Right renal pelvis (tissue), 4 donors: ENCODE results near the gene KIF5B. TPM values are rescaled to one million over a fixed set of nuclear protein-coding genes. Genes with fewer than 3 reads are reported as not detected.
A peak's percentile ranks its signal among the peaks of the same experiment; 100 is the strongest.
"Not testable (repeated sequence)": the region's sequence is repeated elsewhere in the genome, so short reads cannot be mapped to it uniquely, and the experiment has no call there.

ENCODE experiments used
- DNase-seq, 4 donors: peaks; one replicate each; pipeline ENCODE4 v3.0.0-alpha.2; 2013; ENCODE audit warnings: low read depth in 4 of 4, low spot score in 3 of 4, missing footprints in 1 of 4
- polyA plus RNA-seq, 4 donors: library from polyadenylated mRNA; unstranded; fragments of 120-200 nt; gene quantifications; one replicate each; pipeline ENCODE4 v1.2.1, GENCODE V29; 2013; ENCODE audit not compliant: insufficient read length in 4 of 4

Gene KIF5B
- polyA plus RNA-seq, 4 donors, result 129 to 159 (median 148) TPM

- DNase-seq, result no peak
Observed at GRCh38 chr10:32061440-32061839, 5.2 kb upstream of the KIF5B start.

GRCh38 chr10:32060347-32060746, 4.1 kb upstream of the KIF5B start:
- DNase-seq, result no peak

- no peak for DNase-seq
Observed at GRCh38 chr10:32059472-32059871, 3.2 kb upstream of the KIF5B start.

- DNase-seq, result no peak
Observed at GRCh38 chr10:32057036-32057372, 779 bp upstream of the KIF5B start.

GRCh38 chr10:32055478-32056135, 618 bp downstream of the KIF5B start:
- peak; percentile 58 to 74 (median 66) for DNase-seq

GRCh38 chr10:32054094-32054493, 2.1 kb downstream of the KIF5B start:
- DNase-seq, result peak in 1 of 4 donors; percentile 36

- DNase-seq, result not testable (repeated sequence)
Observed at GRCh38 chr10:32053392-32053791, 2.8 kb downstream of the KIF5B start.

- no peak for DNase-seq
Observed at GRCh38 chr10:32051926-32052325, 4.3 kb downstream of the KIF5B start.

GRCh38 chr10:32050177-32050576, 6.0 kb downstream of the KIF5B start:
- DNase-seq, result no peak

GRCh38 chr10:32049113-32049512, 7.1 kb downstream of the KIF5B start:
- DNase-seq, result no peak

GRCh38 chr10:32048282-32048681, 7.9 kb downstream of the KIF5B start:
- no peak for DNase-seq

GRCh38 chr10:32047881-32048280, 8.3 kb downstream of the KIF5B start:
- DNase-seq, result no peak

- no peak for DNase-seq
Observed at GRCh38 chr10:32046151-32046550, 10.1 kb downstream of the KIF5B start.

GRCh38 chr10:32042730-32043129, 13.5 kb downstream of the KIF5B start:
- DNase-seq, result not testable (repeated sequence)

- no peak for DNase-seq
Observed at GRCh38 chr10:32041290-32042028, 14.8 kb downstream of the KIF5B start.

GRCh38 chr10:32039734-32040133, 16.5 kb downstream of the KIF5B start:
- no peak for DNase-seq

- DNase-seq, result no peak
Observed at GRCh38 chr10:32038777-32039176, 17.4 kb downstream of the KIF5B start.

- DNase-seq, result no peak
Observed at GRCh38 chr10:32036922-32037321, 19.3 kb downstream of the KIF5B start.

GRCh38 chr10:32035038-32035437, 21.2 kb downstream of the KIF5B start:
- no peak for DNase-seq

- DNase-seq, result no peak
Observed at GRCh38 chr10:32033171-32033570, 23.1 kb downstream of the KIF5B start.

- DNase-seq, result no peak
Observed at GRCh38 chr10:32031920-32032319, 24.3 kb downstream of the KIF5B start.

- DNase-seq, result no peak
Observed at GRCh38 chr10:32031424-32031823, 24.8 kb downstream of the KIF5B start.
